A549 (cell line): ENCODE results near the gene CLDN5. TPM values are rescaled to one million over a fixed set of nuclear protein-coding genes. Genes with fewer than 3 reads are reported as not detected.

Experiments
- ATAC-seq, 2 experiments: fragments of 200-7000 bp in 1 of 2; fragments of >200 bp in 1 of 2; cut with Nextera tagmentation in 1 of 2; cut with Tn5 transposase in 1 of 2; 3 replicates each; pipeline versions ENCODE4 v1.8.0 to v1.9.1; 2018 to 2020; ENCODE audit warnings: mild to moderate bottlenecking in 1 of 2, moderate library complexity in 1 of 2
- CTCF ChIA-PET: fragments of 300-600 bp; sonication (Branson Sonifier 250); formaldehyde crosslinking; extraction: SDS; loops from one replicate; lab custom pipeline; 2021; ENCODE audit warnings: antibody characterized with exemption, inconsistent platforms; lab: Yijun Ruan, JAX
- POLR2A ChIA-PET: fragments of 350-600 bp; formaldehyde crosslinking; extraction: SDS; loops from one replicate; lab custom pipeline; 2021; ENCODE audit warnings: antibody characterized with exemption, inconsistent platforms; lab: Yijun Ruan, JAX
- DNase-seq, 2 experiments: peaks; one replicate each; pipeline versions ENCODE4 v3.0.0 to v3.0.0-alpha.2; 2011 to 2016; ENCODE audit warnings: low read depth in 1 of 2, low spot score in 1 of 2
- FAIRE-seq: peaks from 2 replicates; lab custom pipeline; 2011; peaks lifted over from hg19 to GRCh38; lab: Jason Lieb, UNC
- H3K27ac ChIP-seq, 2 experiments: fragments of >200 bp; sonication (Bioruptor Twin); formaldehyde crosslinking; 3 replicates each; pipeline ENCODE4 v1.5.1; 2016 to 2017
- H3K4me1 ChIP-seq: fragments of >200 bp; sonication (Bioruptor Twin); formaldehyde crosslinking; 3 replicates; pipeline ENCODE4 v1.6.1; 2016
- H3K4me2 ChIP-seq: fragments of >200 bp; sonication (Bioruptor Twin); formaldehyde crosslinking; 3 replicates; pipeline ENCODE4 v1.6.1; 2016
- H3K4me3 ChIP-seq: fragments of >200 bp; sonication (Bioruptor Twin); formaldehyde crosslinking; 3 replicates; pipeline ENCODE4 v1.5.1; 2016
- H3K9me3 ChIP-seq: fragments of >200 bp; sonication (Bioruptor Twin); formaldehyde crosslinking; 3 replicates; pipeline ENCODE4 v1.6.1; 2016
- ATOH8 ChIP-seq: fragments of 250-450 bp; sonication (Bioruptor Pico); IDR thresholded peaks from 2 replicates; pipeline ENCODE4 v1.5.0; 2020; ENCODE audit warnings: low read depth, mild to moderate bottlenecking, moderate library complexity
- CEBPB ChIP-seq, 2 experiments: fragments of >200 bp in 1 of 2; sonication (Bioruptor Twin) in 1 of 2; formaldehyde crosslinking in 1 of 2; IDR thresholded peaks; 2 replicates each; pipeline ENCODE4 v1.6.1; 2012 to 2016
- CHD2 ChIP-seq: fragments of 150-350 bp; IDR thresholded peaks from 2 replicates; pipeline ENCODE4 v1.6.1; 2014; ENCODE audit warnings: low read length; ENCODE audit not compliant: partially characterized antibody
- CTCF ChIP-seq: fragments of >200 bp; sonication (Bioruptor Twin); formaldehyde crosslinking; IDR thresholded peaks from 3 replicates; pipeline ENCODE4 v1.5.1; 2016
- EHF ChIP-seq: fragments of 250-450 bp; sonication (Bioruptor Pico); IDR thresholded peaks from 2 replicates; pipeline ENCODE4 v1.5.0; 2020; ENCODE audit warnings: mild to moderate bottlenecking
- EP300 ChIP-seq, 2 experiments: fragments of >200 bp; sonication (Bioruptor Twin); formaldehyde crosslinking; IDR thresholded peaks; 2 replicates in 1 of 2; 3 replicates in 1 of 2; pipeline ENCODE4 v1.6.1; 2016 to 2017
- ESRRA ChIP-seq: fragments of 150-350 bp; IDR thresholded peaks from 2 replicates; pipeline ENCODE4 v1.6.1; 2014; ENCODE audit warnings: mild to moderate bottlenecking, low read length, borderline replicate concordance
- FOXS1 ChIP-seq: fragments of 250-450 bp; sonication (Bioruptor Pico); IDR thresholded peaks from 2 replicates; pipeline ENCODE4 v1.5.0; 2020; ENCODE audit warnings: mild to moderate bottlenecking, moderate library complexity
- GATA3 ChIP-seq: IDR thresholded peaks from 2 replicates; pipeline ENCODE4 v1.6.1; 2012; ENCODE audit warnings: borderline replicate concordance
- HDAC2 ChIP-seq: fragments of 200-600 bp; sonication (generic); IDR thresholded peaks from 2 replicates; pipeline ENCODE4 v1.6.1; 2016
- HES2 ChIP-seq: fragments of >200 bp; sonication (Bioruptor Twin); formaldehyde crosslinking; IDR thresholded peaks from 2 replicates; pipeline ENCODE4 v1.6.1; 2016
- HEYL ChIP-seq: fragments of 250-450 bp; sonication (Bioruptor Pico); IDR thresholded peaks from 2 replicates; pipeline ENCODE4 v1.8.0; 2021; ENCODE audit warnings: mild to moderate bottlenecking, moderate library complexity
- HOXA7 ChIP-seq: fragments of 250-450 bp; sonication (Bioruptor Pico); IDR thresholded peaks from 2 replicates; pipeline ENCODE4 v1.5.0; 2020; ENCODE audit warnings: mild to moderate bottlenecking, moderate library complexity
- JUN ChIP-seq, 2 experiments: fragments of >200 bp; sonication (Bioruptor Twin); formaldehyde crosslinking; IDR thresholded peaks; 2 replicates in 1 of 2; 3 replicates in 1 of 2; pipeline ENCODE4 v1.6.1; 2016 to 2017
- JUNB ChIP-seq: fragments of >200 bp; sonication (Bioruptor Twin); formaldehyde crosslinking; IDR thresholded peaks from 2 replicates; pipeline ENCODE4 v1.6.1; 2016
- KDM1A ChIP-seq: fragments of 200-600 bp; sonication (generic); IDR thresholded peaks from 2 replicates; pipeline ENCODE4 v1.6.1; 2016; ENCODE audit warnings: low read depth, mild to moderate bottlenecking
- KDM5A ChIP-seq: fragments of 200-600 bp; sonication (generic); IDR thresholded peaks from 2 replicates; pipeline ENCODE4 v1.6.1; 2016; ENCODE audit warnings: antibody characterized with exemption, mild to moderate bottlenecking
- MAFK ChIP-seq: fragments of 450-650 bp; IDR thresholded peaks from 2 replicates; pipeline ENCODE4 v1.6.1; 2014; ENCODE audit not compliant: partially characterized antibody
- POLR2A ChIP-seq: IDR thresholded peaks from 2 replicates; pipeline ENCODE4 v1.6.1; 2012; ENCODE audit warnings: mild to moderate bottlenecking, low read length
- RAD21 ChIP-seq, 2 experiments: fragments of >200 bp in 1 of 2; sonication (Bioruptor Twin) in 1 of 2; formaldehyde crosslinking in 1 of 2; IDR thresholded peaks in 1 of 2; conservative IDR thresholded peaks in 1 of 2; 2 replicates in 1 of 2; 3 replicates in 1 of 2; pipeline ENCODE4 v1.6.1; 2012 to 2018; ENCODE audit warnings: inconsistent platforms in 1 of 2
- RARB ChIP-seq: fragments of 250-450 bp; sonication (Bioruptor Pico); IDR thresholded peaks from 2 replicates; pipeline ENCODE4 v1.8.0; 2021; ENCODE audit warnings: mild to moderate bottlenecking, moderate library complexity
- RNF2 ChIP-seq: fragments of 200-600 bp; sonication (generic); IDR thresholded peaks from 2 replicates; pipeline ENCODE4 v1.6.1; 2016; ENCODE audit warnings: low read depth, mild to moderate bottlenecking, antibody characterized with exemption, moderate library complexity, borderline replicate concordance
- SREBF2 ChIP-seq: fragments of 450-650 bp; IDR thresholded peaks from 2 replicates; pipeline ENCODE4 v1.6.1; 2014; ENCODE audit warnings: mild to moderate bottlenecking, moderate library complexity
- TFCP2L1 ChIP-seq: fragments of 250-450 bp; sonication (Bioruptor Pico); IDR thresholded peaks from 2 replicates; pipeline ENCODE4 v1.5.0; 2021; ENCODE audit warnings: mild to moderate bottlenecking
- ZC3H11A ChIP-seq: fragments of 450-650 bp; IDR thresholded peaks from 2 replicates; pipeline ENCODE4 v1.6.1; 2014; ENCODE audit warnings: antibody characterized with exemption, mild to moderate bottlenecking
- WGBS: methylation state at CpG from one replicate; pipeline ENCODE4 v1.1.6; 2017; ENCODE audit errors: missing lambda C conversion rate; 5-methylcytosine and 5-hydroxymethylcytosine counted together
- polyA plus RNA-seq, 4 experiments: library from polyadenylated mRNA; depleted of rRNA in 3 of 4; stranded (reverse); fragments of >200 nt; fragmentation: RNase III in 1 of 4; extraction: RNeasy Plus Mini Kit Qiagen cat#74134 plus additional on column Dnase treatment in 1 of 4; gene quantifications; 2 replicates in 3 of 4; 3 replicates in 1 of 4; pipeline ENCODE4 v1.2.3, GENCODE V29; 2011 to 2017
- TF ChIP-seq, protein P1 (sequence below): fragments of 250-450 bp; sonication (Bioruptor Pico); IDR thresholded peaks from 2 replicates; pipeline ENCODE4 v1.5.0; 2021; ENCODE audit warnings: mild to moderate bottlenecking, moderate library complexity, borderline replicate concordance
- TF ChIP-seq, protein P2 (sequence below): IDR thresholded peaks from 2 replicates; pipeline ENCODE4 v1.6.1; 2012
- TF ChIP-seq, protein P3 (sequence below): fragments of 150-350 bp; IDR thresholded peaks from 2 replicates; pipeline ENCODE4 v1.6.1; 2014; ENCODE audit warnings: low read depth, mild to moderate bottlenecking, low read length

The CLDN5 gene
- polyA plus RNA-seq, 2 of the 4 experiments (the other 2 are of a cell fraction): not detected

- FAIRE-seq (no peak), DNase-seq (no peak), ATAC-seq (no peak)
- TF ChIP-seq TFCP2L1 (CRISPR knock-in tag): no peak
- no peak for TF ChIP-seq CTCF
- TF ChIP-seq, protein P1, sequence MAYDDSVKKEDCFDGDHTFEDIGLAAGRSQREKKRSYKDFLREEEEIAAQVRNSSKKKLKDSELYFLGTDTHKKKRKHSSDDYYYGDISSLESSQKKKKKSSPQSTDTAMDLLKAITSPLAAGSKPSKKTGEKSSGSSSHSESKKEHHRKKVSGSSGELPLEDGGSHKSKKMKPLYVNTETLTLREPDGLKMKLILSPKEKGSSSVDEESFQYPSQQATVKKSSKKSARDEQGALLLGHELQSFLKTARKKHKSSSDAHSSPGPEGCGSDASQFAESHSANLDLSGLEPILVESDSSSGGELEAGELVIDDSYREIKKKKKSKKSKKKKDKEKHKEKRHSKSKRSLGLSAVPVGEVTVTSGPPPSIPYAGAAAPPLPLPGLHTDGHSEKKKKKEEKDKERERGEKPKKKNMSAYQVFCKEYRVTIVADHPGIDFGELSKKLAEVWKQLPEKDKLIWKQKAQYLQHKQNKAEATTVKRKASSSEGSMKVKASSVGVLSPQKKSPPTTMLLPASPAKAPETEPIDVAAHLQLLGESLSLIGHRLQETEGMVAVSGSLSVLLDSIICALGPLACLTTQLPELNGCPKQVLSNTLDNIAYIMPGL (CRISPR knock-in tag): no peak
- no peak for TF ChIP-seq EHF (CRISPR knock-in tag)
- TF ChIP-seq SREBF2: no peak
- no peak for TF ChIP-seq RAD21 (conservative IDR thresholded peaks at IDR 0.05 in 1 of 2, IDR thresholded peaks at IDR 0.05 in 1 of 2)
- TF ChIP-seq HOXA7 (CRISPR knock-in tag): no peak
- TF ChIP-seq, protein P2, sequence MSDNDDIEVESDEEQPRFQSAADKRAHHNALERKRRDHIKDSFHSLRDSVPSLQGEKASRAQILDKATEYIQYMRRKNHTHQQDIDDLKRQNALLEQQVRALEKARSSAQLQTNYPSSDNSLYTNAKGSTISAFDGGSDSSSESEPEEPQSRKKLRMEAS: no peak
- no peak for TF ChIP-seq RARB
- no peak for TF ChIP-seq HDAC2
- no peak for TF ChIP-seq KDM1A
- TF ChIP-seq MAFK: no peak
- no peak for TF ChIP-seq RNF2
- TF ChIP-seq JUNB: no peak
- no peak for TF ChIP-seq HEYL (CRISPR knock-in tag)
- no peak for TF ChIP-seq POLR2A
- TF ChIP-seq, protein P3, sequence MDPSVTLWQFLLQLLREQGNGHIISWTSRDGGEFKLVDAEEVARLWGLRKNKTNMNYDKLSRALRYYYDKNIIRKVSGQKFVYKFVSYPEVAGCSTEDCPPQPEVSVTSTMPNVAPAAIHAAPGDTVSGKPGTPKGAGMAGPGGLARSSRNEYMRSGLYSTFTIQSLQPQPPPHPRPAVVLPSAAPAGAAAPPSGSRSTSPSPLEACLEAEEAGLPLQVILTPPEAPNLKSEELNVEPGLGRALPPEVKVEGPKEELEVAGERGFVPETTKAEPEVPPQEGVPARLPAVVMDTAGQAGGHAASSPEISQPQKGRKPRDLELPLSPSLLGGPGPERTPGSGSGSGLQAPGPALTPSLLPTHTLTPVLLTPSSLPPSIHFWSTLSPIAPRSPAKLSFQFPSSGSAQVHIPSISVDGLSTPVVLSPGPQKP: no peak
- TF ChIP-seq CHD2: no peak
- no peak for TF ChIP-seq KDM5A
- no peak for TF ChIP-seq FOXS1 (CRISPR knock-in tag)
- Histone ChIP-seq H3K27ac (no peak overlapping the region), H3K4me3 (no peak overlapping the region), H3K4me2 (no peak overlapping the region), H3K4me1 (no peaks in the 10 kb centered on the region), H3K9me3 (no peaks in the 10 kb centered on the region)
- ChIA-PET CTCF (no interaction called here), POLR2A (no interaction called here)
Observed at GRCh38 chr22:19533857-19534256, 9.6 kb upstream of the CLDN5 start.

GRCh38 chr22:19533049-19533626 lies 8.9 kb upstream of the CLDN5 start:
- POLR2A ChIA-PET: no interaction called here
- Histone ChIP-seq H3K4me1 (no peaks in the 10 kb centered on the region), H3K27ac (no peak overlapping the region), H3K9me3 (no peaks in the 10 kb centered on the region), H3K4me2 (no peak overlapping the region), H3K4me3 (no peak overlapping the region)
- DNase-seq: no peak
- CTCF ChIA-PET: no interaction called here
- no peak for ATAC-seq
- 72% methylated on average over 8 of the region's 8 CpGs for WGBS
- no peak for FAIRE-seq
- TF ChIP-seq, protein P2: no peak
- no peak for TF ChIP-seq CEBPB (IDR thresholded peaks at IDR 0.05)
- TF ChIP-seq HES2: no peak
- no peak for TF ChIP-seq CHD2
- TF ChIP-seq, protein P3: no peak
- no peak for TF ChIP-seq ZC3H11A
- no peak for TF ChIP-seq GATA3
- TF ChIP-seq EHF (CRISPR knock-in tag): no peak
- no peak for TF ChIP-seq ATOH8
- no peak for TF ChIP-seq KDM5A
- no peak for TF ChIP-seq ESRRA
- TF ChIP-seq TFCP2L1 (CRISPR knock-in tag): no peak
- TF ChIP-seq FOXS1 (CRISPR knock-in tag): no peak
- no peak for TF ChIP-seq JUN (IDR thresholded peaks at IDR 0.05)
- no peak for TF ChIP-seq SREBF2
- TF ChIP-seq JUNB: no peak
- no peak for TF ChIP-seq EP300 (IDR thresholded peaks at IDR 0.05)
- TF ChIP-seq CTCF: no peak
- TF ChIP-seq HOXA7 (CRISPR knock-in tag): no peak
